ENCODE measurements around the gene PXK.
A peak's percentile ranks its signal among the peaks of the same experiment; 100 is the strongest.
"Not testable (repeated sequence)": the region's sequence is repeated elsewhere in the genome, so short reads cannot be mapped to it uniquely, and the experiment has no call there.

PXK gene

GRCh38 chr3:58323529-58324390, 8.9 kb upstream of the PXK start:
- DNase-seq = no peak

- DNase-seq = no peak
These were observed 8.0 kb upstream of the PXK start for GRCh38 chr3:58324391-58325390.

GRCh38 chr3:58325525-58325992, 7.1 kb upstream of the PXK start:
- no peak for DNase-seq

GRCh38 chr3:58326267-58326900, 6.3 kb upstream of the PXK start:
- DNase-seq = no peak

GRCh38 chr3:58329150-58329921, 3.4 kb upstream of the PXK start:
- no peak for DNase-seq

GRCh38 chr3:58329922-58330413, 2.7 kb upstream of the PXK start:
- no peak for DNase-seq

- DNase-seq = no peak
These were observed 1.0 kb upstream of the PXK start for GRCh38 chr3:58331593-58332152.

- DNase-seq = peak; percentile 37
These were observed 717 bp downstream of the PXK start for GRCh38 chr3:58333206-58334012.

- DNase-seq = no peak
These were observed 1.3 kb downstream of the PXK start for GRCh38 chr3:58334013-58334321.

- no peak for DNase-seq
These were observed 1.8 kb downstream of the PXK start for GRCh38 chr3:58334506-58334884.

- DNase-seq = no peak
These were observed 2.9 kb downstream of the PXK start for GRCh38 chr3:58335652-58335947.

GRCh38 chr3:58336135-58336882, 3.6 kb downstream of the PXK start:
- no peak for DNase-seq

GRCh38 chr3:58337190-58337589, 4.5 kb downstream of the PXK start:
- DNase-seq = no peak

- not testable (repeated sequence) for DNase-seq
These were observed 6.5 kb downstream of the PXK start for GRCh38 chr3:58339146-58339545.

GRCh38 chr3:58340594-58341244, 8.0 kb downstream of the PXK start:
- no peak for DNase-seq

- DNase-seq = no peak
These were observed 8.7 kb downstream of the PXK start for GRCh38 chr3:58341376-58341775.

- no peak for DNase-seq
These were observed 10.0 kb downstream of the PXK start for GRCh38 chr3:58342676-58343075.

GRCh38 chr3:58345457-58345856, 12.8 kb downstream of the PXK start:
- no peak for DNase-seq

GRCh38 chr3:58346368-58346767, 13.7 kb downstream of the PXK start:
- no peak for DNase-seq

- no peak for DNase-seq
These were observed 15.3 kb downstream of the PXK start for GRCh38 chr3:58347984-58348383.

Measured in CD4-positive, alpha-beta T cell treated with Interleukin-17A for 4 hours (primary cell).